Activated B cell treated with CpG ODN at 0.5 μM for 24 hours (primary cell): ENCODE results near the gene TTC34. TPM values are rescaled to one million over a fixed set of nuclear protein-coding genes. Genes with fewer than 3 reads are reported as not detected.

Experiments
- ATAC-seq: fragments of 200-7000 bp; cut with Tn5 transposase; one replicate; pipeline ENCODE4 v1.10.0; 2021; ENCODE audit warnings: low read depth, mild to moderate bottlenecking, moderate library complexity
- CTCF ChIA-PET: fragments of 350-600 bp; sonication (Branson Sonifier 250); formaldehyde crosslinking; loops from one replicate; lab custom pipeline; 2021; ENCODE audit warnings: antibody characterized with exemption; lab: Charles Lee
- POLR2A ChIA-PET: fragments of 350-600 bp; sonication (Branson Sonifier 250); formaldehyde crosslinking; loops from one replicate; lab custom pipeline; 2021; ENCODE audit warnings: antibody characterized with exemption; lab: Charles Lee
- DNase-seq: peaks from one replicate; pipeline ENCODE4 v3.0.0; 2022
- H3K27ac Mint-ChIP-seq: one replicate; pipeline ENCODE4 v1.8.0; 2020; ENCODE audit warnings: mixed read lengths
- H3K27me3 Mint-ChIP-seq: one replicate; pipeline ENCODE4 v1.8.0; 2021; ENCODE audit warnings: mixed read lengths
- H3K36me3 Mint-ChIP-seq: one replicate; pipeline ENCODE4 v1.8.0; 2021; ENCODE audit warnings: low read depth, mixed read lengths
- H3K4me1 Mint-ChIP-seq: one replicate; pipeline ENCODE4 v1.8.0; 2021; ENCODE audit warnings: mixed read lengths
- H3K4me3 Mint-ChIP-seq: one replicate; pipeline ENCODE4 v1.8.0; 2020; ENCODE audit warnings: mild to moderate bottlenecking, mixed read lengths
- H3K9me3 Mint-ChIP-seq: one replicate; pipeline ENCODE4 v1.8.0; 2020; ENCODE audit warnings: mixed read lengths
- CTCF ChIP-seq: fragments of 200-600 bp; IDR thresholded peaks from one replicate; pipeline ENCODE4 v1.8.0; 2022; ENCODE audit warnings: antibody characterized with exemption, mild to moderate bottlenecking
- intact Hi-C: fragments of 100-400 bp; cut with micrococcal nuclease; formaldehyde crosslinking; loops from one replicate; pipeline ENCODE4 v1.15.1; 2024
- total RNA-seq: library from RNA; stranded (reverse); gene quantifications from 2 replicates; pipeline ENCODE4 v1.2.3, GENCODE V29; 2022

Gene TTC34
- total RNA-seq, 1 donor from 2014 or later: 4.5 TPM

DNA sequence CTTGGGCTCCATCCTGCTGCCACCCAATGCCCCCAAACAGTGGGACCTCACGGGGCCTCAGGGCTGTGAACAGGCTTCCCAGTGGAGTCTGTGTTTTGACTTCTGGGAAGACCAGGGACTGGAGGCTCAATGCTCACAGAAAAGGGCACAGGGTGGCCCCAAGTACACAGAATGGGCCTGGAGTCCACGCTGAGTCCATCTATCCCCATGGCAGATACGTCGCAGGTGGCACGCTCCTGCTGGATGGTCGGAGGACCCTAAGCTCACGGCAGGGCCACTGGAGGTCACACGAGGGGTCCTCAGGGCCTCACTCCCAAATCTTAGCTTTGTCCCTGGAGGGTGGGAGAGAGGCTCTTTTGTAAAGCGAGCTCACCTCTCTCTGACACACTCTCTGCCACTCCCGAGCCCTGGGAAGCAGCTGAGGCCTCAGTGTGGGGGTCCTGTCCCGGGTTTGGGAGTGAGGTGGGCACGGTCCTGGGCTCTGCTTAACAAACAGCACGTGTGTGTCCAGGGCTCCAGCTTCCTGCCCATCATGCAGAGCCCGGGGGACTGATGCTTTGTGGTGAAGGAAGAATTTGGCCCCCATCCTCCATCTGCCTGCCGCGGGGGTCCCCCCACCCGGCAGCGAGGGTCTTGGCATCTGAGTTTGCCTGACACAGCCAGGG is 27.2 kb upstream of the TTC34 start:
- ChIA-PET POLR2A (no interaction called here), CTCF (no interaction called here)
- DNase-seq (no peak), ATAC-seq (no peak)
- Mint-ChIP-seq H3K27ac (no peak overlapping the region), H3K4me3 (no peak overlapping the region), H3K9me3 (peaks cover 9% of the 10 kb centered on the region), H3K4me1 (no peaks in the 10 kb centered on the region), H3K36me3 (no peaks in the 10 kb centered on the region), H3K27me3 (peaks cover 4% of the 10 kb centered on the region)
- no peak for TF ChIP-seq CTCF
- intact Hi-C loops: no loop called here

DNA sequence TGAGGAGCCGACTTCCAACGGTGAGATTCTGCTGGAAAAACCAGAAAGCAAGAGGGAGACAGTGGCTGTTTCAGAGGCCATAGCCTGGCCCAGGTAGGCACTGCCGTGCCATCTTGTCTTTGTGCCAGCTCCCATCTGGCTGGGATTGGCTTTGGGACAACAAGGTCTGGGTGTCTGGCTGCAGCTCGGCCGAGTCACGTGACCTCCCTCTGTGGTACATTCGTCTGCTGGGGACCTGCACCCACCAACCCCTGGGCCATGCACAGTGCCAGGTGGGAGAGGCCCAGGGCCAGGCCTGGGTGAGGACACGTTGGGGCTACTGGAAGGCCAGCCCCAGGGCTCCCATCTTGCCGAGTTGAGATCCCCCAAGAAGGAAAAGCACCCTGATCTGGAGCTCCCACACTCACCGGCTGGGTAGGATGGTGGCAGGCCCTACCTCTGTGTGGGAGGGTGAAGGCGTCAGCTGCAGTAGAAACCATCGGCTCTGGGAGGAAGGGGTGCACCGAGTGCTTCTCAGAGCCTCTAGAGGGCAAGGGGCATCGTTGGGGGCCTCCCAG is 25.3 kb upstream of the TTC34 start:
- DNase-seq: no peak
- no peaks in the 10 kb centered on the region for H3K4me1 Mint-ChIP-seq
- POLR2A ChIA-PET: no interaction called here

DNA sequence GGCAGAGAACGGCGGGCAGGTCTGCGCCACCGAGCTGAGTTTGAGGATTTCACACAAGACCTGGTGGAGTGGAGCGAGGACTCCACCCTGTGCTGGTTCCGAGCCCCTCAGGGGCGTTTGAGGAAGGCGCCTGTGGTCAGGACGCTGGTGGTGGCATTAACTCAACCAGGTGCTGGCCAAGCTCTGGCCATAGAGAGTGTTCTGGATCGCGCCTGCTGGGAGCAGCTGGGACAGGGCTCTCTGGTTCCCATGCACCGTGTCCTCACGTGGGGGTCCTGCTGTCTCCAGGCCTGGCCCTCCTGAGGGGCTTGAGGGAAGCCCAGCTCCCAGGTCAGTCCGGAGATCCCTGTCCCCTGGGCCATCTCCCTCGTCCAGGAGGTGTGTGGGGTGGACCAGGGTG is 24.8 kb upstream of the TTC34 start:
- H3K27me3 Mint-ChIP-seq: peaks cover 11% of the 10 kb centered on the region
- no peak overlapping the region for H3K27ac Mint-ChIP-seq
- no peak overlapping the region for H3K4me3 Mint-ChIP-seq
- CTCF ChIA-PET: no interaction called here
- intact Hi-C loops: no loop called here
- H3K36me3 Mint-ChIP-seq: no peaks in the 10 kb centered on the region
- TF ChIP-seq CTCF: no peak
- no peaks in the 10 kb centered on the region for H3K4me1 Mint-ChIP-seq
- POLR2A ChIA-PET: no interaction called here
- ATAC-seq (no peak), DNase-seq (no peak)
- H3K9me3 Mint-ChIP-seq: peaks cover 9% of the 10 kb centered on the region

More for the DNA sequence above, 25.3 kb upstream of the TTC34 start:
- Mint-ChIP-seq H3K27me3 (peaks cover 11% of the 10 kb centered on the region), H3K36me3 (no peaks in the 10 kb centered on the region), H3K9me3 (peaks cover 9% of the 10 kb centered on the region), H3K27ac (no peak overlapping the region), H3K4me3 (no peak overlapping the region)
- intact Hi-C loops: no loop called here
- ATAC-seq: no peak
- no peak for TF ChIP-seq CTCF
- CTCF ChIA-PET: no interaction called here

DNA sequence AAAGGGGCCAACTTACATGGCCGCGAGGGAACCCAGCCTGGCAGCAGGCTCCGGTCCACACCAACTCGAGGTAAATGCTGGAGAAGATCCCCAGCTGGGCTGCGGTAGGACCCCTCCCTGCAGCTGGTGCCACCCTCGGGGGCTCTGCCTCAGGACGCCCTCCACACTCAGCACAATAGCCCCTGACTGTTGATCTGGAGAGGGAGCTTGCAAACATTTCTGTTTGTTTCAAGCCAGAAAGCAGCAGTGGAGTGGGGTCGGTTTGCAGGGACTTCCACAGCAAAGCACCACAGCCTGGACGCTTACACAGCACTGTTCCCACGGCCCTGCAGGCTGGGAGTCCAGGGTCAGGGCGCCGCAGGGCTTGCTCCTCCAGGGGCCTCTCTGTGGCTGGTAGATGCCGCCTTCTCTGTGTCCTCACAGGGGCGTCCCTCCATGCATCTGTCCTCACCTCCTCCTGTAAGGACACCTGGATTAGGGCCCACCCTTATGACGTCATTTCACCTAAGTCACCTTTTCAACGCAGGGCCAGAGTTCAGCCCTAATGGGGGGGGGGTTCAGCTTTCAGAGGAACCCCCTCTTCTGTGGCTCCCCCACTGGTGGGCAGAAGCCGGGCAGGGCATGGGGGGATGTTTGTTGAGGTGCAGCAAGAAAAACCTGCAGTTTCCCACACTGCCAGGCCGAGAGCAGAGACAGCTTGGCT is 24.1 kb upstream of the TTC34 start:
- no peaks in the 10 kb centered on the region for H3K4me1 Mint-ChIP-seq
- DNase-seq (no peak), ATAC-seq (no peak)
- no peak overlapping the region for H3K27ac Mint-ChIP-seq
- ChIA-PET POLR2A (no interaction called here), CTCF (no interaction called here)
- H3K9me3 Mint-ChIP-seq: peaks cover 9% of the 10 kb centered on the region
- peaks cover 11% of the 10 kb centered on the region for H3K27me3 Mint-ChIP-seq
- no peak overlapping the region for H3K4me3 Mint-ChIP-seq
- intact Hi-C loops: no loop called here
- H3K36me3 Mint-ChIP-seq: no peaks in the 10 kb centered on the region
- no peak for TF ChIP-seq CTCF

- TF ChIP-seq CTCF: no peak
- Mint-ChIP-seq H3K27ac (no peak overlapping the region), H3K27me3 (peaks cover 11% of the 10 kb centered on the region), H3K36me3 (no peaks in the 10 kb centered on the region), H3K4me3 (no peak overlapping the region), H3K4me1 (no peaks in the 10 kb centered on the region), H3K9me3 (peaks cover 9% of the 10 kb centered on the region)
- ChIA-PET CTCF (no interaction called here), POLR2A (no interaction called here)
- intact Hi-C loops: no loop called here
- ATAC-seq: no peak
- DNase-seq: no peak
Measured at GRCh38 chr1:2824999-2825398, 23.5 kb upstream of the TTC34 start.
